Erythroblast (primary cell): ENCODE data around the gene CD8B.
A peak's percentile ranks its signal among the peaks of the same experiment; 100 is the strongest.

Experiments used
- DNase-seq, 2 experiments: peaks; one replicate each; lab custom pipeline; 2025; lab: John Stamatoyannopoulos, UW
- GATA1 ChIP-seq: IDR thresholded peaks from 2 replicates; pipeline ENCODE4 v1.6.1; 2011; ENCODE audit warnings: low read depth, mild to moderate bottlenecking, control low read depth, low read length, moderate library complexity
- POLR2A ChIP-seq: IDR thresholded peaks from 2 replicates; pipeline ENCODE4 v1.6.1; 2011; ENCODE audit warnings: mild to moderate bottlenecking, low read length

CD8B gene

GRCh38 chr2:86789687-86790133 is 72.0 kb downstream of the CD8B start:
- no peak for TF ChIP-seq GATA1
- no peak for TF ChIP-seq POLR2A

GRCh38 chr2:86788881-86789686 is 72.6 kb downstream of the CD8B start:
- TF ChIP-seq POLR2A (no peak), GATA1 (no peak)
- DNase-seq: peak; percentile 12 to 14

More at GRCh38 chr2:86789687-86790133, 72.0 kb downstream of the CD8B start:
- DNase-seq: no peak

GRCh38 chr2:86788165-86788564 is 73.5 kb downstream of the CD8B start:
- no peak for DNase-seq
- TF ChIP-seq GATA1 (no peak), POLR2A (no peak)

GRCh38 chr2:86787736-86788135 is 74.0 kb downstream of the CD8B start:
- no peak for TF ChIP-seq POLR2A
- TF ChIP-seq GATA1: no peak
- DNase-seq: no peak

- no peak for DNase-seq
Observed at GRCh38 chr2:86786001-86786536, 75.6 kb downstream of the CD8B start.

DNA sequence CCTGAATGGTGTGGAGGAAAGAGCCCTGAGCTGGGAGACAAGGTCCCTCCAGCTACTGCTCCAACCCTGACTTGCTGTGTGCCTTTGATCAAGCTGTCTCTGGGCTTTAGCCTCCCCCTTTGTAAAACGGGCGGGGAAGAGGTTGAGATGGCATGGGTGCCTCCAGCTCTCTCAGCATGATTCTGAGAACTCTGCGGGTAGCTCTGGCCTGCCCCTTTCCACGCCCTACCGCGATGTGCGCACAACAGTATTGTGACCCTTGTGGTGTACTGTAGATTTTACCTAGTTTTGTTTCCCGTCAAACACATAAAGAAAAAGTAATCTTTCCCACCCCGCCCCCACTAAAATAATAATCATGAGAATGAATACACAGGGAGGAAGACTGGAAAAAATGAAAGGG is 76.2 kb downstream of the CD8B start:
- TF ChIP-seq POLR2A: no peak
- TF ChIP-seq GATA1: no peak
- no peak for DNase-seq

More at GRCh38 chr2:86786001-86786536, 75.6 kb downstream of the CD8B start:
- TF ChIP-seq POLR2A: no peak
- TF ChIP-seq GATA1: no peak

DNA sequence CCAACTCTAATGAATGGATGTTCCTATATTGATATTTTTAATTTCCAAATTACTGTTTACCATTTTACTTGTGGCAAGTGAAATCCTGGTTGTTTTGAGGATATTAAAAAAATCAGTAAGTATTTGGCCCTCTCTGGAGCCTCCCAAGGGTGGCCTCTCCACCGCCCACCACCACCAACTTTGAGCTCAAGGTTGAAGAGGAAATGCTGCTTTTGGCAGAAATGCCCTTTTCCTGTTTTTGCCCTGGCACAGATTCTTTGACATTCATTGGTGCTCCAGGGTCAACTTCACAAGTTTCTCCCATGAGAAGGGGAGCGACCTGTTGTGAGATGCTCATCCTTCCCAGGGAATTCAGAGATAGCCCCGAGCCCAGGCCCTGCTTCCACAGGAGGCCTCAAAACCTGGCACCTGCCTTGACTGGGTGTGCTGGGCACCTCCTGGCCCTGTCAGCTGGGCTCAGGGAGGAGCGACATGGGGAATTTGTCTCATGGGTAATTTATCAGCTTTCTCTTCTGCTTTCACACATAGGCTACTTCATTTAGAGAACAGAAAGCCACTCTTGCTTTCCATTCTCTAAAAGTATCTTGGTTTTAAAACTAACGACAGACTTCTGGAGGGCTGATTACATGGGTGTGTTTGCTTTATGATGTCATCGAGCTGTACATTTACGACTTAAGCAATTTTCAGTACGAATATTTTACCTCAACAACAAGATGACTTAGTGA is 77.9 kb downstream of the CD8B start:
- TF ChIP-seq POLR2A (no peak), GATA1 (no peak)
- DNase-seq: no peak

DNA sequence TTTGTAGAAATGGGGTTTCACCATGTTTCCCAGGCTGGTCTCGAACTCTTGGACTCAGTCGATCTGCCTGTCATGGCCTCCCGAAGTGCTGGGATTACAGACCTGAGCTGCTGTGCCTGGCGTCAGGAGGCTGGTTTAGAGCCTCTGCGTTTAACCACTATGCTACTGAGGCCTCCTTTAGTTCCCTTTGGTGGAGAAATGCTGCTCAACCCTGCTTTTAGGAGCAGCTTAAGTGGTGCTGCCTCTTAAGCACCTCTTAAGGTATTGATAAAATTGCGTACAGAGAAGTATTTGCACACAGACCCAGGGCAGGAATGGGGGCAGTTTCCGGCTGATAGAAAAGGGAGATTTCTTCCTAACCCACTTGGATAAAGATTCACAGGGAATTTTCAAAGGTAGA is 78.9 kb downstream of the CD8B start:
- DNase-seq: no peak
- no peak for TF ChIP-seq GATA1
- no peak for TF ChIP-seq POLR2A

DNA sequence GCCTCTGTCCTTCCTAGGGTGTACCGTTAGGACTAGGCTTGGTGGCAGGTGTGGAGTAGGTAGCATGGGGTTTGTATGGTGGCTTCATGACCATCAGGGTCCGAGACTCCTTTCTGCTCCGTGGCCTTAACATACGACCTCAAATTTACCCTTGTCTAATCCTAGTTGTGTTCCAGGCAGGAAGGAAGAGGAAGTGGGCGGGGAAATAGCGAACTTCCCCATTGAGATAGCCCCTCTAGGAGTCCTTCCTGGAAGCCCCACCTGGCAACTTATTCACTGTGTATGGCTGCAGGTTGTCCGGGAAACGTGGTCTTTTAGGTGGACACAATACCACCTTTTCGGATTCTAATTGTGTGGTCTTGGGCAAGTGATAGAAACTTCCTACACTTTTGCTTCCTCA is 80.3 kb downstream of the CD8B start:
- no peak for DNase-seq
- TF ChIP-seq GATA1 (no peak), POLR2A (no peak)

- TF ChIP-seq GATA1 (no peak), POLR2A (no peak)
- no peak for DNase-seq
Observed at GRCh38 chr2:86779971-86780370, 81.7 kb downstream of the CD8B start.

DNA sequence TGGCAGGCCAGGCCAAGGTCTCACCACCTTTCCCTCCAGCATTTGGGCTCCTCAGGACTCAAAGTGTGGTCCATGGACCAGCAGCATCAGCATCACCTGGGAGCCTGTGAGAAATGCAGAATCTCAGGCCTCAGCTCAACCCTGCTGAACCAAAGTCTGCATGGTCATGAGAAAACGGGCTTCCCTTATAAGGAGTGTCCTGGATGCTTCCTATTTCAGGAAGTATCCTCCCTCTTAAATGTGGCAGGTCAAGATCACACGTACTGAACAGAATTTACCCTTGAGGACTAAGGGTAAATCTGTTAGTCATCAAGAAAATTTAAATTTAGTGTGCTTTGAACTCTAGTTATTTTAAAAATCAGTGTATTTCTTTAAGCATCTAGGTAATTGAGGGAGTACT is 82.7 kb downstream of the CD8B start:
- TF ChIP-seq POLR2A (no peak), GATA1 (no peak)
- DNase-seq: no peak

- TF ChIP-seq GATA1 (no peak), POLR2A (no peak)
- DNase-seq: no peak
Observed at GRCh38 chr2:86776532-86776931, 85.2 kb downstream of the CD8B start.

- DNase-seq: no peak
- TF ChIP-seq POLR2A: no peak
- TF ChIP-seq GATA1: no peak
Observed at GRCh38 chr2:86775338-86775737, 86.3 kb downstream of the CD8B start.

DNA sequence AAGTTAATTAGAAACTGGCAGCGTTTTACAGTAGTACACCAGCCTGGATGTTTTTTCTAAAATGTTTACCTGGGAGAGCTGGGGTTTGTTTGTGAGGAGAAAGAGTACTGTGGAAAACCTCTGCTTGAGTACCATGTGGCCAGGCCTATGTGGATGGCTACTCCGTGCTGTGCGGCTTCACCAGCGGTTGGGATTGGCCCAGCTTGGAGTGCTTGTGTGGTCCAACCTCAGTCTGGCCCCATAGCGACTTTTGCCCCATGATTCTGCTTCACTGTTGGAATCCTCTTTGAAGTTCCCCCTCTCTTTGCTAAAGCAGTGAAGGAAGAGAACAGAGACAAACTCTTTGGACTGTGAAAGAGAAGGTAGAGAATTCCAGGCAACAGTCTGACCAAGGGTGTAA is 86.8 kb downstream of the CD8B start:
- TF ChIP-seq GATA1: no peak
- TF ChIP-seq POLR2A: no peak
- DNase-seq: no peak
